ENCODE measurements around the gene SRRM3.
"Not testable (repeated sequence)": the region's sequence is repeated elsewhere in the genome, so short reads cannot be mapped to it uniquely, and the experiment has no call there.

Gene SRRM3

DNA sequence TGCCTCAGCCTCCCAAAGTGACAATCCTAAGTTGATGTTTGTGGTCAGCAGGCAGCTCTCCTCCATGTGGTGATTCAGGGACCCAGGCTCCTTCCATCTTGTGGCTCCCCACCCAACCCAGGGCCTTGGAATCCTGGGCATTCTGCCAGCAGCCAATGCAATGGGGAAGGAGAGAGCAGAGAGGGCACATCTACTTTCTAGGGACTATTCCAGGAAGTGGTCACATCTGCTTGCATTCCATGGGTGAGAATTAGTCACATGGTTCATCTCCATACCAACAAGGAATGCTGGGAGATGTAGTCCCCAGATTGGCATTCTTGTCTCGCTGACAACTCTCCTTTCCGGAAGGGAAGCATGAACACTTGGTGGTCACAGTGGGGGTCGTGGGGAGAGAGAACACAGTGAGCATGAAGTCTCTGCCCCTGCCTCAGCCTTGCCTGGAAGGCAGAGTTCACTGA lies 9.9 kb upstream of the SRRM3 start:
- peak; percentile 57 for DNase-seq (ENCODE audit: low spot score)

DNA sequence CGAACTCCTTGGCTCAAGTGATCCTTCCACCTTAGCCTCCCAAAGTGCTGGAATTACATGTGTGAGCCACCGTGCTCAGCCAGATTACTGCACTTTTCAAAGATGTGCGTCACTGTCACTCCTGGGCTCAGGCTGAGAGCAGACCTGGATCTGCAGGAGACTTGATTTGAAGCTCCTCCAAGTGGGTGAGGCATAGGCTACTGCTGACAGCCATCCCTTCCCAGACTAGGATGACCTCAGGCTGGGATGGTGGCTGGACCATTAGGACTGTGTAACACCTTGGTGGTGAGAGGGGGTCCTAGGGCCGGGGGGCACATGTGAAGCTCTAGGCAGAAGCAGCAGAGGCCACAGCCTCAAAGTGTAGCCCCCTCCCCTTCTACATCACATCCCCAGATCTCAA lies 8.2 kb upstream of the SRRM3 start:
- DNase-seq (ENCODE audit: low spot score), result no peak

DNA sequence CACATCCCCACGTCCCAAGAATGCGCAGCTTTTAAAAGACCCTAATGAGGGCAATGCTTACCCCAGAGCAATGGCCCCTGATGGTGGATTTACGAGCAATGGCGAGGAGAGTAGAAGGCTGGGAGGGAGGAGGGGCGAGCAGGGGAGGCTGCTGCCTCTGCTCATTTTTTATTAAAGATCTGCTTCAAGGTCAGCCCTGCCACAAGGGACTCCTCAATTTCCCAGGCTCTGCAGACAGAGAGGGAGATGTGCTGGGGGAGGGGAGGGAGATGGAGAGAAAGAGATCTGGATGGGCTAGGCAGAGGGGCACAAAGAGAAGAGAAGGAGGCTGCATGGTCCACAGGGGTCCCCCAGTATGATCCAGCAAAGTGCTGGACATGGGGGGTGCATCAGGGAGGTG lies 7.8 kb upstream of the SRRM3 start:
- DNase-seq (ENCODE audit: low spot score), result no peak

DNA sequence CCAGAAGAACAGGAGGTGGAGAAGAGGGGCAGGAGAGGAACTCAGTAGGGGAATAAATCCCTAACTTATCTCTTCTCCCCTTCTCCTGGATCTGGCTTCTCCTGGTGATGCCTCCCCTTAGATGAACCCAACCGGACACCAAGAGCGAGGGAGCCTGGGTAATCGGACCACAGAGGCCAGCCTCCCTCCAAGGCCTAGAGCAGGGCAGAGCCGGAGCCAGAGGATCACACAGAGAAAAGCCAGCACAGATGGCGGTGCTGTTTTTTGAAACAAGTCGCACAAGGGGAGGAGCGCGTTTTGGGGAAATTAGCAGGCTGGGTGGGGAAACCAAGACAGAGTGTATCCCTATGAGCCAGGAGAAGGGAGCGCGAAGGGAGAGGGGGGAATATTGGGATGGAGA lies 4.9 kb upstream of the SRRM3 start:
- DNase-seq (ENCODE audit: low spot score), result peak; percentile 89

DNA sequence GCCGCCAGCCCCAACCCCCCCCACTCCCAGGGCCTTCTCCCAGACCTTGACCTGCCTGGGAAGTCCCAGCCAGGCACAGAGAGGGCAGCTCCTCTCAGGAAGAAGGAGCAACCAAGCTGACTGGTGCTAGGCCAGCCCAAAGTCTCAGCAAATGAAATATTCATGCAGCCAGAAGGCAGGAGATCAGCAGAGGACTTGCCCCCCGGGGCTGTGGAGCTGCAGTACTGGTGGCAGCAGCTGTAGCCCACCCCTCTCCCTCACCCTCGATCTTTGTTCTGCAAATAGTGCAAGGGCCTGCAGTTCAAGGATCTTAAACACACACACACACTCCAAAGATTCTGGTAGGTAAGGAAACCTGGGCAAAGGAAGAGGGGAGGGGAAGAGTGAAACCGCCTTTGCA lies 3.5 kb upstream of the SRRM3 start:
- DNase-seq (ENCODE audit: low spot score), result no peak

DNA sequence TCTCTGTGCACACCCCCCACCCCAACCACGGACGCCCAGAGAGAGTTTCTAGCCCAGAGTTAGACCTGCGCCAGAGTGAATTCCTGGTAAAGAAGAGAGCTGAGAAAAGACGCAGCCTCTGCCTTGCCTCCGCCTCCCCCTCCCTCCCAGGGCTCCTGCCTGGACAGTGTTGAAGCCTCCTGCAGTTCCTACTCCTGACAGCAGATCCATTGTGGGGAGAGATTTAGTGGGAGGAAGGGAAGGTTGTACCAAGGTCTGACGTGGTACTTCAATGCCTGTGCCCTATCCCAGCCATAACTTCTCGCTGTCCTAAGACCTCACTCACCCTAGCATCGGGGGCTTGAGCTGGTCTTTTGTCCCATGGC lies 952 bp downstream of the SRRM3 start:
- DNase-seq (ENCODE audit: low spot score), result peak; percentile 74

DNA sequence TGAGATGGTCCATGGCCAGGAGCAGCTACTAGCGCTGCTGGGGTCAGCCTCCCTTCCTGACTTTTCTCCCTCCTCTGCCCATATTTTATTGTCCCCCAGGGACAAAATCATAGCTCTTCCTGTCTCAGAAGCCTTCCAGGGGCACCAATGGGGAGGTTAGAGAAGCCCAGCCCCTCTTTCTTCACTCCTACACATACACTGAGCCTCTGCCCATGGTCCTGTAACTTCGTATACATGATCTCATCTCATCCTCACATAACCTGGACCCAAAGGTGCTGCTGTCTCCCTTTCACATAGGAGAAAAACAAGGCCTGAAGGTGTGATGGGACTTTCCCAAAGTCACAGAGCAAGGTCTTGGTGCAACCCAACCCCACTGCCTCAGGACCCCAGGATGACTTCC lies 2.5 kb downstream of the SRRM3 start:
- no peak for DNase-seq (ENCODE audit: low spot score)

DNA sequence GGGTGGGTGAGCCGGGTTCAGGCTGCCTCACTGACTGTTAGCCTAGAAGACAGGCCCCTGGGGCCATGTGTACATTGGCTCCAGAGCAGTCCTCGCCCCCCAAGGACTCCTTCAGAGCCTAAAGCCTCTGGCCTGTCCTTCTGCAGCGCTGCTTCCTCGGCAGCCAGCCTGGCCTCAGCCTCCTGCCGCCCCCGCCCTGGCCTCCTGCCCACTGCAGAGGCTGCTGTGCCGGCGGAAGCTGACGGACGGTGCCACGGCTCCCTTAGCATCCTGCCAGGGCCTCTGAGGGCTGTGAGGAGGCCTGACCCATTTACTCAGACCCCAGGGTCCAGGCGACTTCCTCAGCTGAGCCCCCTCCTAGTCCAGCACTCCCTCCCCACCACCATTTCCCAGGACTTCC lies 4.9 kb downstream of the SRRM3 start:
- DNase-seq (ENCODE audit: low spot score), result peak; percentile 58

DNA sequence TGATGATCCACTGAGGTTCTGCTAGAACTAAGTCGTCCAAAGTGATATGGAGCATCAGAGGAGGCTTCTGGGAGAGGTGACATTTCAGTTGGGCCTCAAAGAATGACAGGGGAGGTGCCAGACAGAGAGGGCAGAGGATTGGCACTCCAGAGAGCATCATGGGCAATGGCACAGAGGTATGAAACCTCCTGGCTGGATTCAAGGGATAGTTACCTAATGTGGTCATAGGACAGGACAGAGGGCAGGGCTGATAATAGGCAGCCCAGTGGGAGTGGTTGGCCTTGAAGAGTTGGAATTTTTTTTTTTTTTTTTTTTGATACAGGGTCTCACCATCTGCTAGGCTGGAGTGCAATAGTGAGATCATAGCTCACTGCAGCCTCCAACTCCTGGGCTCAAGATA lies 7.6 kb downstream of the SRRM3 start:
- no peak for DNase-seq (ENCODE audit: low spot score)

DNA sequence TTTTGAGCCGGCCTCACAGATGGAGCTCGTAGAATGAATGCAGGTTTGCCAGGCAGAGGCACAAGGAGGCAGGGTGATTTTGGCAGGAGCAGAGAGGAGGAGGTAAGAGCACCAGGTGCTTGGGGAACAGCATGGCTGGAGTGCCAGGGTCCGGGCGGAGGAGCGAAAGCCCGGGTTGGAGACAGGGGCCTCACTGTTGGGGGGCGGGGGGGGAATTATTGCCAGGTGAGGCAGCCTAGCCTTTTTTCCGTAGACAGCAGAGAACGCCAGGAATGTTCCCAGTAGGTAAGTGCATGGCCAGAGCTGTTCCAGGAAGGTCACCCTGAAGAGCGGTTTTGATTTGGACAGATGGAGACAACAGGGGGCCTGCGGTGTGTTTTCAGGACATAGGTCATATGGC lies 9.5 kb downstream of the SRRM3 start:
- DNase-seq (ENCODE audit: low spot score), result peak; percentile 89

DNA sequence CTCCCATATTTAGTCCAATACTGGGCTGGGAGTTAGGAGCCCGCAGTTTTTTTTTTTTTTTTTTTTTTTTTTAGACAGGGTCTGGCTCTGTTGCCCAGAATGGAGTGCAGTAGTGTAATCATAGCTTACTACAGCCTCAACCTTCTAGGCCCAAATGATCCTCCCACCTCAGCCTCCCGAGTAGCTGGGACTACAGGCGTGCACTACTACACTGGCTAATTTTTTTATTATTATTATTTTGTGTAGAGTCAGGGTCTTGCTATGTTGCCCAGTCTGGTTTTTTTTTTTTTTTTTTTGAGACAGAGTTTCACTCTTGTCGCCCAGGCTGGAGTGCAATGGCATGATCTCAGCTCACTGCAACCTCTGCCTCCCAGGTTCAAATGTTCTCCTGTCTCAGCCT lies 13.7 kb downstream of the SRRM3 start:
- not testable (repeated sequence) for DNase-seq (ENCODE audit: low spot score)

DNA sequence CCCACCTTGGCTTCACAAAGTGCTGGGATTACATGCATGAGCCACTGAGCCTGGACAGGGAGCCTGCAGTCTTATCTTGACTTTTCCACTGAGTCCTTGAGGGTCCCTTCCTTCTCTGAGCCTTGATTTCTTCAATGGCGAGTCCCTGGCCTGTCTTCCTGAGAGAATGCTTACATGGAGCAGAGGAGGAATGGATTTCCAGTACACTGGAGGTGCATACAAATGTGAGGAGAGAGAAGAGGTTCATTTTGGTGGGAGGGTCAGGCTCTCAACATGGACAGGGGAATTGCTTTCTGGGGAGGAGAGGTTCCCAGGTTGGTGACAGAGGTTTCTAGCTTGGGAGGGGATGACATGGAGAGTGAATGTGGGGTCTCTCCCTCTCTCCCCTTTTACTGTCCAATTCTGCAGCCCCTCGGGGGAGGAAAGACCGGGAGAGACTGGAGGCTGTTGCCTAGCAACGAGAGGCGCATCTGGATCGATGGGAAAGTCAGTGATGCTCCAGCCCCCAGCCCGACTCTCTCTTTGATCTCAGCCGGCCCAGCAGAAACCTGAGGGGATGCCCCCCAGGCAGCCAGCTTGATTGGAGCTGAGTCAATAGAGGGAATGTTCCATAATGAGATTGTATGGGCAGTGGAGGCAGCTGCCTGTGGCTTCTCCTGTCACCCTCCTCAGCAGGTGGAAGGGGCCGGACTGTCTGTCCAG lies 14.8 kb downstream of the SRRM3 start:
- no peak for DNase-seq (ENCODE audit: low spot score)

DNA sequence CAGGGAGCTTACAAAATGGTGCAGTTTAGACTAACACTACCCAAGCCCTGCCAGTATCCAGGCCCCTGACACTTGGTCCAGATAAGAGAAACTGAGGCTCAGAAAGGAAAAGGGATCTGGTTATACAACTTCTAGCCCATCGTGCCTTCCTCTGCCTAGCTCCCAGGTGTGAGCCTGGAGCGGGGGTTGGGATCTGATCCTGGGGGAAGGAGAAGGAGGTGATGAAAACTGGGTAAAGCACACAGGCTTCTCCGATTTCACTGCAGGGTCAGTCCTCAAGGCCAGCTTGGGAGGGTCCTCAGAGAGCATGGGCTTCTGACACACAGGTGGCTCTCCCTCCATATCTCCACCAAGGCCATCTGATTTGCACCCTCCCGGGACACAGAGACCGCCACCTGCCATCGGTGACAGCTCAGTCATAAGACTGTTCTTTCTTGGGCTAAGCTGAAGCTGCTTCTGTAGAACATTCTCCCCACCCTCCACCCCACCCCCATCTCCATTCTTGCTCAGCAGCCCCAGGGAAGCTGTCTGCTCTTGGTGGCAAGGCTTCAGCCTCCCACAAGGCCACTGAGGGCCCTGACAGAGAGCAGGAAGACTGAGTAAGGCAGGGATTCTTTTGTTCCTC lies 16.4 kb downstream of the SRRM3 start:
- no peak for DNase-seq (ENCODE audit: low spot score)

DNA sequence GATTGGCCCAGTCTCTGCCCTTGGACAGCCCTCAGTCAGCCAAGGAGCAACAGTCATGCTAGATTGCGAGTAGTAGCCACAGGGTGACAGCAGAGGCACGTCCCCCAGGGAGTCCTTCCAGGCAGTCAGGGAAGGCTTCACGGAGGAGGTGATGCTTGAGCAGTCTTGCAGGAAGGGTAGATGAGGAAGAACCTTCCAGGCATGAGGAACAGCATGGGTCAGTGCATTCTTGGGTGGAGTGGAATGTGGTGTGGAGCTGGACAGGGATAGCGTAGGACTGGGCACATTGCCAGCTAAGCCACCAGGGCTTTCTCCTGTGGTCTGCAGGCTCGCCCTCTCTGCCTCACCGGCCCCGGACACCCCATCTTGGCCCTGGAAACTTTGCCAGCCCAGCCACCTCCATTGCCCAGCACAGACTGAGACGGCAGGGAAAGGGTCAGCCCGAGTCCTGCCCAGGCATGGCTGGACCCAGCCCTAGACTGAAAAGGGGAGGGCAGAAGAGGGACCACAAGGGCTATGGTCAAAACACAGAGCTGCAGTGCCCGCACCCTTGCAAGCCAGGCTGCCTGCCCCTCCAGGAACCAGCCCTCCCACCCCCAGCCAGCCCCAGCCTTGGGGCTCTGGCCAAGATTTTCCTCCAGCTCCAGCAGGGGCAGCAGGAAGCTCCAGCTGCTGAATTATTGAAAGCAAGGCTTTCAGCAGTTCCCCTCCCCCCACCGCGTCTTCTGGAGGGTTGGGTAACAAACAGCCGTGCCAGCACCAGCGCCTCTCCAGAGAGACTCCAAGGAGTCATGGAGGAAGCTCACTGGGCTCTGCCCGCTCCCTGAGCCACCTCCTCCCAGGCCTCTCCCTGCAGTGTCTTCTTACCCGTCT lies 18.7 kb downstream of the SRRM3 start:
- DNase-seq (ENCODE audit: low spot score), result no peak

DNA sequence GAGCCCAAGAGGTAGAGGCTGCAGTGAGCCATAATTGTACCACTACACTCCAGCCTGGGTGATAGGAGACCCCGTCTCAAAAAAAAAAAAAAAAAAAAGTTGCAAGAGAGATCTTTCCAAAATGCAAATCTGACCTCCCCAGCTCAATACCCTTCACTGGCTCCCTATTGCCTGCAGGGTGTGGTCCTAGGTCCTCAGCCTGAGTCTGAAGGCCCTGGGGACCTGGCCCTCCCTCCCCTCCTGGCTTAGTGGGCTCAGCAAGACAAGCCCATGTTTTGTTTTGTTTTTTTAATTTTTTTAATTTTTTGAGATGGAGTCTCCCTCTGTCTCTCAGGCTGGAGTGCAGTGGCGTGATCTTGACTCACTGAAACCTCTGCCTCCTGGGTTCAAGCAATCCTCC lies 20.6 kb downstream of the SRRM3 start:
- no peak for DNase-seq (ENCODE audit: low spot score)

DNA sequence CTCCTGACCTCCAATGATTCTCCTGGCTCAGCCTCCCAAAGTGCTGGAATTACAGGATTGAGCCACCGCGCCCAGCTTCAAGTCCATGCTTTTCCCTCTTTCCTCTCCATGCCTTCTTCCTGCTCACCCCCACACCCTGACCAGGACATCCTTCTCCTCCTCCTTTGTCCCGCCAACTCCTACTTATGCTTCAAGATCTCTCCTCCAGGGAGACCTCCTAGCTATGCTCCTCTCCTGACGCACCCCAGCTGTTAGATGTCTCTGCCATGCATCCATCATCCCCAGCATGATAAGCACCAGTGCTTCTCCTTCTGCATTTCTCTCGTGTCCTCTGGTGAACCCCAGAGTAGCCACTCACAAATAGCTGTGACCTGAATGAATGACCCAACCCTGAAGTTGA lies 21.1 kb downstream of the SRRM3 start:
- DNase-seq (ENCODE audit: low spot score), result no peak

DNA sequence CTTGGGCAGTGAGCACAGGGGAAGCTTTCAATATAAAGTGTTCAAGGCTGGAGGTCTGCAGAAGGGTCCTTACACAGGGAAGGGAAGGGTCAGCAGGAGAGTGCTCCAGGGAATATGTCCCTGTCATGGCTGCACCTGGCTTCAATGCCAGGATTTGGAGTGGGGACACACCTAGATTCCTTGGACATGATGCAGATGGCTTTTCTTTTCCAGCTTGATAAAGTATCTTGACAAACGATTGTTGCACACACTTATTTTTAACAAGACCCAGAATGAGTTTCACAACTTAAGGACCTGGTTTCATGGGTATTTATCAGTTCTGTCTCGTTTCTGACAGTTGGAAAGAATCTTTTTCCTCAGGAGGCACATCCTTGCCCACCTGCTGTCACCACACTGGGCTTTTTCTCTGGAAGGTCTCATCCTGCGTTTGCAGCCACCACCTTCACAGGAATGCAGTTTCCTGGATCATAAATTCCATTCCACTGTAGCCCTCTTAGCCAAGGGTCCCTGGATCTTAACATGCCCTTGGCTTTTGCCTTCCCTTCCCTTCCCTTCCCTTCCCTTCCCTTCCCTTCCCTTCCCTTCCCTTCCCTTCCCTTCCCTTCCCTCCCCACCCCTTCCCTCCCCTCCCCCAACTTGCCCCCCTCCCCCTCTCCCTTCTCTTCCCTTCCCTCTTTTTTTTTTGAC lies 21.7 kb downstream of the SRRM3 start:
- no peak for DNase-seq (ENCODE audit: low spot score)

DNA sequence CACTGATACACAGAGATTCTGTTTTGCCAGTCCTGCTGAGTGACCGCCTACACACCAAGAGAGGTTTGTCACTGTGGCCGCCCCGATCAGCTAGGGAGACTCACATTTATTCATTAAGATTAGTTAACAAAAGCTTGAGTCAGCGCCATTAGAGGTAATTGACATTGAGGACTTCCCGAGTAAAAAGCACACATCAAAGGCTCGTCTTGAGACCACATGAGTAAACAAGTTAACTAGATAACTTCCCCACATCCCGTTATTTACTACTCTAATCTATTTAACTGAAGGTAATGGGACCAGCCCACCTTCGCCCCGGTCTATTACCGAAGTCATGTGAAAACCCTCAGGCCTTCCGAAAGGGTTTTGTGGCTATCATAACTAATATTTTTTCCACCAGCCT lies 23.0 kb downstream of the SRRM3 start:
- DNase-seq (ENCODE audit: low spot score), result no peak

DNA sequence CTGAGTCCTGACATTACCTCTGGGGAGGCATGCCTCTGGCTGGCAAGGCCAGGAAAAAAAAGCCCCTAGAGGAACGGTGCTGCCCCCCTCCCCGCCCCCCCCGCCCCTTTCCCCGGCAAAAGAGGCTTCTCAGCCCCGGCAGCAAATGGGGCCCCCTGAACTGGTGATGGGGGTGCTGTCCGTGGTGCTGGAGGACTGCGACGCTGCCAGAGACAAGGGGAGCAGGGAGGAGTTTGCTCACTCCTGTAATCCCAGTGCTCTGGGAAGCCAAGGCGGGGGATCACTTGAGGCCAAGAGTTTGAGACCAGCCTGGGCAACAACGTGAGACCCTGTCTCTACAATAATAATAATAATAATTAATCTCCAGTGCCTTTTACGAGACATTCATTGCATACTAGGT lies 23.7 kb downstream of the SRRM3 start:
- DNase-seq (ENCODE audit: low spot score), result no peak

DNA sequence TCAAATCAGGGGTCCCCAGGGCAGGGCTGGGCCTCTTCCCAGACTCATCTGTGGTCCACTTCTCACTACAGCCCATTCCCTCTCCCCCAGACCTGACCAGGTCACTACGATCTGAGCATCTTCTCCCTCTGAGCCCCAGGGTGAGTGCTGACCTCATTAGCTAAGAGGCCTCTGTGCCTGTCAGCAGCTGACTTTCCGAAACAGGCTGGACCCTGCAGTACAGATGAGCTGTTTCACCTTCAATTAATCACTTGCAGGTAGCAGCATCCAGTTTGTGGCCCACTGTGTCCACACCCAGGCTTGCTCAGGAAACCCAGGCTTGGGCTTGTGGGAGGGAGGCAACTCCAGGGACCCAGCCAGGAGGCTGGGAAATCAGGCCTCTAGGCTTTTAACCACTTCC lies 24.3 kb downstream of the SRRM3 start:
- DNase-seq (ENCODE audit: low spot score), result no peak

DNA sequence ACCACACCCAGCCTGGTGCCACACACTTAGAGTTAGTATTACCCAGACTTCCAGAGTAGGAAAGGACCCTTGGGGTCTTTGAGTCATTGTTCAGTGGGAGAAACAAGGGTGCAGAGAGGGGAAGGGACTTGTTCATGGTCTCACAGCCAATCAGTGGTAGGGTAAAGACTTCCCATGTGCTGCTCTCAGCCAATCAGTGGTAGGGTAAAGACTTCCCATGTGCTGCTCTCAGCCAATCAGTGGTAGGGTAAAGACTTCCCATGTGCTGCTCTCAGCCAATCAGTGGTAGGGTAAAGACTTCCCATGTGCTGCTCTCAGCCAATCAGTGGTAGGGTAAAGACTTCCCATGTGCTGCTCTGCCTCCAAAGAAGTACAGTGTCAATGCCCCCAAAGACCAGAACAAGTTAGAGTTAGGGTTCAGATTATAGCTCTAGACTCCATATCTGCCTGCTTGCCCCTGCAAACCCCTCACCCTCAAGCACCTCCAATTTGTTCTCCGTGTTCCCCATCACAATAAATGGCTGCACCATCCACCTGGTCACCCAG lies 25.3 kb downstream of the SRRM3 start:
- not testable (repeated sequence) for DNase-seq (ENCODE audit: low spot score)

DNA sequence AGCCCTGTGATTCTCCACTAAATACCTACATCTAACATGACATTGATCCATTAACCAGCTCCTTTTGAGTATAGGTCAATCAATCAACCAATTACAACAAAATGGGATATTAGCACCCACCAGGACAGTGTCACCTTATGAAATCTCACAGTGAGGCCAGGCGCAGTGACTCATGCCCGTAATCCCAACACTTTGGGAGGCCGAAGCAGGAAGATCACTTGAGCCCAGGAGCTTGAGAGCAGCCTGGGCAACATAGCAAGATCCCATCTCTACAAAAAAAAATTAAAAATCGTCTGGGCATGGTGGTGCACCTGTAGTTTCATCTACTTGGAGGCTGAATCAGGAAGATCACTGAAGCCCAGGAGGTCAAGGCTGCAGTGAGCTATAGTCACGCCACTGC lies 28.5 kb downstream of the SRRM3 start:
- DNase-seq (ENCODE audit: low spot score), result no peak

Data from cerebellar cortex (tissue), 1 donor.